ENCODE data around the gene ABCF2. TPM values are rescaled to one million over a fixed set of nuclear protein-coding genes. Genes with fewer than 3 reads are reported as not detected.

Gene ABCF2
- total RNA-seq, 2 experiments from 2014 or later: 31.8 to 44.9 TPM

DNA sequence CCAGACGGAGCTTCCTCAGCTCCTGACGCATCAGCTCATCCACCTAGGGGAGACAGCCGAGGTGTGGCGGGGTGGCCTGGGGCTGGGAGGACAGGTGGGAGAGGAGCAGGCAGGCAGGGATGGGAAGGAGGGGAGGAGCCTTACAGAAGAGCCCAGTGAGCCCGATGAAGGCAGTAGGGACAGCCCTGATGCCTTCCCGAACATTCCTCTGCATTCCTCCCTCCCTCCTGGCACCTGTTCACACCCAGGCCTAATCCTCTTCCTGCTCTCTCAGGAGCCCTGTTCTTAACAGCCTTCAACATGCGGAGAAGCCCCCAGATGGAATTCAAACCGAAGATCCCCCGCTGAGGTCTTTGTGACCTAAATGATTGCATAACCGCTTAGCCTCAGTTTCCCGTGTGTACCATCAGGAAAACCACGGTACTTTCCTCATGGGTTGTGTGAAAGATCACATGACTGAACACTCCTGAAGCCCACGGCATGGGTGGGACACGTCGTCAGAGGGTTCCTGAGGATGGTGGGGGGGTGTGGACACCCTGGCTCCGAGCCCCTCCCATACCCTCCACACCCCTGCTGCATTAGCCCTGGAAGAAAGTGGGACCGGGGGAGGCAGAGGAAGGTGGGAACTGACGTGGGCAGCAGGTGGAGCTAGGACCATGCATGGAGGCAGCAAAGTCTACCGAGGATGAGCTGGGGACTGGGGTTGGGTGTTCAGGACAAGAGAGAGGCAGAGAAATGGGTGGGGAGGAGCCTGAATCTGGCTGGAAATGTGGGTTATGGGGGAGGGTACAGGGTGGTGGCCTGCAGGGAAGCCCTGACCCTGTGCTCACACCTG is 31.2 kb downstream of the ABCF2 start:
- ChIA-PET POLR2A (no interaction called here), CTCF (ENCODE audit: unreplicated experiment) (no interaction called here)
- no peak for DNase-seq (ENCODE audit: low spot score)
- no peaks in the 10 kb centered on the region for H3K79me2 ChIP-seq (ENCODE audit: insufficient read depth, low read depth, low read length)
- no peaks in the 10 kb centered on the region for H3K36me3 ChIP-seq (ENCODE audit: insufficient read depth, low read length)
- TF ChIP-seq EZH2phosphoT487 (IDR thresholded peaks at IDR 0.05; ENCODE audit: borderline replicate concordance, low read depth, low read length): no peak
- TF ChIP-seq CTCF (conservative IDR thresholded peaks at IDR 0.05; ENCODE audit: low read length): no peak
- no peak overlapping the region for H3K4me3 ChIP-seq (ENCODE audit: low read depth, low read length, poor library complexity, severe bottlenecking)
- BruUV-seq (replicated peaks): no TSS peak
- no peaks in the 10 kb centered on the region for H4K20me1 ChIP-seq (ENCODE audit: insufficient read depth, low read length)
- H3K27ac ChIP-seq (ENCODE audit: low read depth, low read length, poor library complexity, severe bottlenecking): no peak overlapping the region
- no peaks in the 10 kb centered on the region for H3K9me2 ChIP-seq (ENCODE audit: insufficient read depth, low read length)
- no peak overlapping the region for H3K4me2 ChIP-seq (ENCODE audit: low read length)
- no peaks in the 10 kb centered on the region for H3K4me1 ChIP-seq (ENCODE audit: insufficient read depth, low read length, poor library complexity, severe bottlenecking)
- no peaks in the 10 kb centered on the region for H3K9me3 ChIP-seq (ENCODE audit: low read length)
- intact Hi-C loops (cut with micrococcal nuclease; ENCODE audit: unreplicated experiment): no loop called here
- H2AFZ ChIP-seq (ENCODE audit: low read length): no peak overlapping the region

GRCh38 chr7:151194188-151194587 is 32.8 kb downstream of the ABCF2 start:
- CTCF ChIA-PET (ENCODE audit: unreplicated experiment): no interaction called here
- no peak overlapping the region for H3K4me2 ChIP-seq (ENCODE audit: low read length)
- H3K9me2 ChIP-seq (ENCODE audit: insufficient read depth, low read length): no peaks in the 10 kb centered on the region
- TF ChIP-seq EZH2phosphoT487 (IDR thresholded peaks at IDR 0.05; ENCODE audit: borderline replicate concordance, low read depth, low read length) (no peak), CTCF (conservative IDR thresholded peaks at IDR 0.05; ENCODE audit: low read length) (no peak)
- no peaks in the 10 kb centered on the region for H4K20me1 ChIP-seq (ENCODE audit: insufficient read depth, low read length)
- POLR2A ChIA-PET: interaction anchor here (0.6 to 1.0 kb wide), 2 partner anchors 35 to 1193 kb away, joined by 3 to 4 read pairs; no protein-coding TSS in a partner anchor
- BruUV-seq (replicated peaks): no TSS peak
- no peaks in the 10 kb centered on the region for H3K4me1 ChIP-seq (ENCODE audit: insufficient read depth, low read length, poor library complexity, severe bottlenecking)
- H3K79me2 ChIP-seq (ENCODE audit: insufficient read depth, low read depth, low read length): no peaks in the 10 kb centered on the region
- no peak for DNase-seq (ENCODE audit: low spot score)
- no peaks in the 10 kb centered on the region for H3K9me3 ChIP-seq (ENCODE audit: low read length)
- H2AFZ ChIP-seq (ENCODE audit: low read length): no peak overlapping the region
- no peak overlapping the region for H3K27ac ChIP-seq (ENCODE audit: low read depth, low read length, poor library complexity, severe bottlenecking)
- H3K36me3 ChIP-seq (ENCODE audit: insufficient read depth, low read length): no peaks in the 10 kb centered on the region
- no peak overlapping the region for H3K4me3 ChIP-seq (ENCODE audit: low read depth, low read length, poor library complexity, severe bottlenecking)
- intact Hi-C loops (cut with micrococcal nuclease; ENCODE audit: unreplicated experiment): no loop called here

Data from OCI-LY7 (cell line).